ENCODE measurements around the gene CAPN12. TPM values are rescaled to one million over a fixed set of nuclear protein-coding genes. Genes with fewer than 3 reads are reported as not detected.

The CAPN12 gene
- total and polyA plus RNA-seq, 7 experiments from 2014 or later: 0.84 to 5.1 (median 2.6) TPM; not detected in 1

GRCh38 chr19:38719761-38720558, 24.3 kb downstream of the CAPN12 start:
- Mint-ChIP-seq H3K4me1 (no peaks in the 10 kb centered on the region), H3K9me3 (no peaks in the 10 kb centered on the region), H3K27ac (no peak overlapping the region), H3K27me3 (no peaks in the 10 kb centered on the region), H3K4me3 (no peak overlapping the region), H3K36me3 (peaks cover 0 to 17% (median 0%) of the 10 kb centered on the region in 5 donors)
- ChIA-PET POLR2A (no interaction called here), CTCF (interaction anchor here (0.5 kb wide), 1 partner anchor 400 kb away, joined by 3 read pairs; no protein-coding TSS in a partner anchor)
- no peak for ATAC-seq
- intact Hi-C loops (cut with micrococcal nuclease): no loop called here
- Histone ChIP-seq H3K36me3 (ENCODE audit: control insufficient read depth in 2 of 3, insufficient read depth in 3 of 3, low read length in 3 of 3) (peaks cover 0 to 74% (median 0%) of the 10 kb centered on the region in 3 experiments), H3K4me3 (ENCODE audit: low read length) (no peak overlapping the region), H3K9me3 (ENCODE audit: control insufficient read depth in 2 of 3, low read length in 3 of 3) (no peaks in the 10 kb centered on the region), H3K4me1 (ENCODE audit: control insufficient read depth in 2 of 2, insufficient read depth in 2 of 2, low read length in 2 of 2) (no peaks in the 10 kb centered on the region), H3K27me3 (ENCODE audit: control insufficient read depth in 2 of 2, insufficient read depth in 2 of 2, low read length in 2 of 2) (no peaks in the 10 kb centered on the region), H3K27ac (ENCODE audit: low read depth, low read length) (no peak overlapping the region)
- no peak for DNase-seq

GRCh38 chr19:38718747-38719543, 25.3 kb downstream of the CAPN12 start:
- DNase-seq: no peak
- Mint-ChIP-seq H3K4me1 (peaks cover 0 to 1% (median 0%) of the 10 kb centered on the region in 7 donors), H3K27ac (no peak overlapping the region), H3K9me3 (no peaks in the 10 kb centered on the region), H3K4me3 (no peak overlapping the region), H3K27me3 (no peaks in the 10 kb centered on the region), H3K36me3 (peaks cover 0 to 17% (median 0%) of the 10 kb centered on the region in 5 donors)
- H3K27ac ChIP-seq (ENCODE audit: low read depth, low read length): no peak overlapping the region
- peaks cover 0 to 71% (median 0%) of the 10 kb centered on the region in 3 experiments for H3K36me3 ChIP-seq (ENCODE audit: control insufficient read depth in 2 of 3, insufficient read depth in 3 of 3, low read length in 3 of 3)
- no peak overlapping the region for H3K4me3 ChIP-seq (ENCODE audit: low read length)
- ATAC-seq: no peak
- no peaks in the 10 kb centered on the region for H3K27me3 ChIP-seq (ENCODE audit: control insufficient read depth in 2 of 2, insufficient read depth in 2 of 2, low read length in 2 of 2)
- no peaks in the 10 kb centered on the region for H3K9me3 ChIP-seq (ENCODE audit: control insufficient read depth in 2 of 3, low read length in 3 of 3)
- POLR2A ChIA-PET: no interaction called here
- no peaks in the 10 kb centered on the region for H3K4me1 ChIP-seq (ENCODE audit: control insufficient read depth in 2 of 2, insufficient read depth in 2 of 2, low read length in 2 of 2)
- CTCF ChIA-PET: interaction anchor here (0.5 kb wide), 1 partner anchor 401 kb away, joined by 3 read pairs; no protein-coding TSS in a partner anchor
- intact Hi-C loops (cut with micrococcal nuclease): no loop called here

GRCh38 chr19:38717855-38718254, 26.4 kb downstream of the CAPN12 start:
- Histone ChIP-seq H3K4me3 (ENCODE audit: low read length) (no peak overlapping the region), H3K27me3 (ENCODE audit: control insufficient read depth in 2 of 2, insufficient read depth in 2 of 2, low read length in 2 of 2) (no peaks in the 10 kb centered on the region), H3K36me3 (ENCODE audit: control insufficient read depth in 2 of 3, insufficient read depth in 3 of 3, low read length in 3 of 3) (peaks cover 0 to 70% (median 0%) of the 10 kb centered on the region in 3 experiments), H3K4me1 (ENCODE audit: control insufficient read depth in 2 of 2, insufficient read depth in 2 of 2, low read length in 2 of 2) (no peaks in the 10 kb centered on the region), H3K9me3 (ENCODE audit: control insufficient read depth in 2 of 3, low read length in 3 of 3) (no peaks in the 10 kb centered on the region), H3K27ac (ENCODE audit: low read depth, low read length) (no peak overlapping the region)
- peaks cover 0 to 21% (median 4%) of the 10 kb centered on the region in 5 donors for H3K36me3 Mint-ChIP-seq
- no peaks in the 10 kb centered on the region for H3K27me3 Mint-ChIP-seq
- no peak overlapping the region for H3K27ac Mint-ChIP-seq
- H3K9me3 Mint-ChIP-seq: no peaks in the 10 kb centered on the region
- ChIA-PET POLR2A (no interaction called here), CTCF (no interaction called here)
- intact Hi-C loops (cut with micrococcal nuclease): no loop called here
- ATAC-seq (no peak), DNase-seq (no peak)
- no peak overlapping the region for H3K4me3 Mint-ChIP-seq
- H3K4me1 Mint-ChIP-seq: peaks cover 0 to 5% (median 0%) of the 10 kb centered on the region in 7 donors

GRCh38 chr19:38717051-38717450, 27.2 kb downstream of the CAPN12 start:
- H3K36me3 ChIP-seq (ENCODE audit: control insufficient read depth in 2 of 3, insufficient read depth in 3 of 3, low read length in 3 of 3): peaks cover 0 to 67% (median 0%) of the 10 kb centered on the region in 3 experiments
- ATAC-seq (no peak), DNase-seq (no peak)
- H3K27me3 ChIP-seq (ENCODE audit: control insufficient read depth in 2 of 2, insufficient read depth in 2 of 2, low read length in 2 of 2): no peaks in the 10 kb centered on the region
- Mint-ChIP-seq H3K27me3 (no peaks in the 10 kb centered on the region), H3K9me3 (no peaks in the 10 kb centered on the region), H3K36me3 (peaks cover 0 to 17% (median 4%) of the 10 kb centered on the region in 5 donors), H3K4me3 (no peak overlapping the region), H3K4me1 (peaks cover 0 to 5% (median 0%) of the 10 kb centered on the region in 7 donors), H3K27ac (no peak overlapping the region)
- POLR2A ChIA-PET: no interaction called here
- H3K9me3 ChIP-seq (ENCODE audit: control insufficient read depth in 2 of 3, low read length in 3 of 3): no peaks in the 10 kb centered on the region
- intact Hi-C loops (cut with micrococcal nuclease): no loop called here
- H3K4me1 ChIP-seq (ENCODE audit: control insufficient read depth in 2 of 2, insufficient read depth in 2 of 2, low read length in 2 of 2): no peaks in the 10 kb centered on the region
- CTCF ChIA-PET: no interaction called here
- H3K4me3 ChIP-seq (ENCODE audit: low read length): no peak overlapping the region
- H3K27ac ChIP-seq (ENCODE audit: low read depth, low read length): no peak overlapping the region

GRCh38 chr19:38715555-38715954, 28.7 kb downstream of the CAPN12 start:
- Mint-ChIP-seq H3K4me3 (no peak overlapping the region), H3K4me1 (peaks cover 0 to 5% (median 0%) of the 10 kb centered on the region in 7 donors), H3K27me3 (no peaks in the 10 kb centered on the region), H3K9me3 (no peaks in the 10 kb centered on the region), H3K27ac (no peak overlapping the region), H3K36me3 (peaks cover 0 to 27% (median 4%) of the 10 kb centered on the region in 5 donors)
- DNase-seq (no peak), ATAC-seq (no peak)
- peaks cover 0 to 67% (median 0%) of the 10 kb centered on the region in 3 experiments for H3K36me3 ChIP-seq (ENCODE audit: control insufficient read depth in 2 of 3, insufficient read depth in 3 of 3, low read length in 3 of 3)
- intact Hi-C loops (cut with micrococcal nuclease): no loop called here
- H3K4me3 ChIP-seq (ENCODE audit: low read length): no peak overlapping the region
- H3K27me3 ChIP-seq (ENCODE audit: control insufficient read depth in 2 of 2, insufficient read depth in 2 of 2, low read length in 2 of 2): no peaks in the 10 kb centered on the region
- no peaks in the 10 kb centered on the region for H3K9me3 ChIP-seq (ENCODE audit: control insufficient read depth in 2 of 3, low read length in 3 of 3)
- H3K27ac ChIP-seq (ENCODE audit: low read depth, low read length): no peak overlapping the region
- CTCF ChIA-PET: interaction anchor here (0.5 kb wide), 1 partner anchor 358 kb away, joined by 3 read pairs; no protein-coding TSS in a partner anchor
- H3K4me1 ChIP-seq (ENCODE audit: control insufficient read depth in 2 of 2, insufficient read depth in 2 of 2, low read length in 2 of 2): no peaks in the 10 kb centered on the region
- POLR2A ChIA-PET: no interaction called here

- H3K27ac Mint-ChIP-seq: no peak overlapping the region
- Histone ChIP-seq H3K4me3 (ENCODE audit: low read length) (no peak overlapping the region), H3K36me3 (ENCODE audit: control insufficient read depth in 2 of 3, insufficient read depth in 3 of 3, low read length in 3 of 3) (peaks cover 0 to 70% (median 2%) of the 10 kb centered on the region in 3 experiments), H3K4me1 (ENCODE audit: control insufficient read depth in 2 of 2, insufficient read depth in 2 of 2, low read length in 2 of 2) (no peaks in the 10 kb centered on the region), H3K27ac (ENCODE audit: low read depth, low read length) (no peak overlapping the region), H3K9me3 (ENCODE audit: control insufficient read depth in 2 of 3, low read length in 3 of 3) (no peaks in the 10 kb centered on the region), H3K27me3 (ENCODE audit: control insufficient read depth in 2 of 2, insufficient read depth in 2 of 2, low read length in 2 of 2) (no peaks in the 10 kb centered on the region)
- no peak for ATAC-seq
- DNase-seq: no peak
- peaks cover 0 to 33% (median 8%) of the 10 kb centered on the region in 5 donors for H3K36me3 Mint-ChIP-seq
- no peak overlapping the region for H3K4me3 Mint-ChIP-seq
- no peaks in the 10 kb centered on the region for H3K9me3 Mint-ChIP-seq
- CTCF ChIA-PET: interaction anchor here (0.5 kb wide), 1 partner anchor 81 kb away, joined by 5 read pairs; no protein-coding TSS in a partner anchor
- POLR2A ChIA-PET: interaction anchor here (0.5 kb wide), 1 partner anchor 165 kb away, joined by 3 read pairs; no protein-coding TSS in a partner anchor
- no peaks in the 10 kb centered on the region for H3K27me3 Mint-ChIP-seq
- intact Hi-C loops (cut with micrococcal nuclease): no loop called here
- H3K4me1 Mint-ChIP-seq: peaks cover 0 to 5% (median 0%) of the 10 kb centered on the region in 7 donors
Observed at GRCh38 chr19:38714354-38714778, 29.9 kb downstream of the CAPN12 start.

Data from naive thymus-derived CD4-positive, alpha-beta T cell (primary cell).